H1 (cell line): ENCODE measurements around the gene TESMIN. TPM values are rescaled to one million over a fixed set of nuclear protein-coding genes. Genes with fewer than 3 reads are reported as not detected.

Experiments used
- CTCF ChIA-PET: fragments of 300-600 bp; sonication (Branson Sonifier 250); formaldehyde crosslinking; loops from one replicate; lab custom pipeline; 2021; ENCODE audit not compliant: partially characterized antibody; lab: Charles Lee
- POLR2A ChIA-PET: fragments of 300-600 bp; sonication (Branson Sonifier 250); formaldehyde crosslinking; loops from one replicate; lab custom pipeline; 2021; ENCODE audit warnings: inconsistent platforms; ENCODE audit not compliant: partially characterized antibody; lab: Charles Lee
- DNase-seq, 2 experiments: peaks; one replicate each; pipeline versions ENCODE4 v3.0.0 to v3.0.0-alpha.2; 2010 to 2022; ENCODE audit warnings: low spot score in 2 of 2, low read depth in 1 of 2, mixed read lengths in 1 of 2
- FAIRE-seq: peaks from 2 replicates; lab custom pipeline; 2011; peaks lifted over from hg19 to GRCh38; lab: Jason Lieb, UNC
- H2AFZ ChIP-seq: 2 replicates; pipeline ENCODE4 v1.8.1; 2012; ENCODE audit warnings: low read length, inconsistent platforms
- H2AK5ac ChIP-seq: 2 replicates; pipeline ENCODE4 v1.6.1; 2013; ENCODE audit warnings: low read depth, low read length
- H2BK120ac ChIP-seq: replicated peaks from 2 replicates; pipeline ENCODE3; 2013; ENCODE audit warnings: low read depth, low read length, inconsistent platforms
- H2BK12ac ChIP-seq: 2 replicates; pipeline ENCODE4 v1.6.1; 2013; ENCODE audit warnings: low read depth, low read length
- H2BK15ac ChIP-seq: 2 replicates; pipeline ENCODE4 v1.6.1; 2013; ENCODE audit warnings: low read length
- H2BK20ac ChIP-seq: 2 replicates; pipeline ENCODE4 v1.6.1; 2013; ENCODE audit warnings: low read length
- H2BK5ac ChIP-seq: 2 replicates; pipeline ENCODE4 v1.6.1; 2013; ENCODE audit warnings: low read depth, low read length
- H3K14ac ChIP-seq: 2 replicates; pipeline ENCODE4 v1.6.1; 2013; ENCODE audit warnings: inconsistent platforms; ENCODE audit not compliant: insufficient read length
- H3K18ac ChIP-seq: 2 replicates; pipeline ENCODE4 v1.6.1; 2013; ENCODE audit warnings: low read length; ENCODE audit errors: extremely low read depth
- H3K23ac ChIP-seq: 2 replicates; pipeline ENCODE4 v1.6.1; 2013; ENCODE audit warnings: inconsistent platforms; ENCODE audit not compliant: insufficient read length
- H3K23me2 ChIP-seq: 2 replicates; pipeline ENCODE4 v1.6.1; 2013; ENCODE audit warnings: low read depth, low read length
- H3K27ac ChIP-seq: 2 replicates; pipeline ENCODE4 v1.6.1; 2011; ENCODE audit warnings: low read depth, low read length, inconsistent platforms
- H3K27me3 ChIP-seq, 4 experiments: replicated peaks in 1 of 4; 1 replicate in 1 of 4; 2 replicates in 3 of 4; pipeline versions ENCODE4 v1.6.1 to v1.8.1; 2011 to 2013; ENCODE audit warnings: low read length in 3 of 4, mild to moderate bottlenecking in 3 of 4, inconsistent platforms in 2 of 4, mixed read lengths in 2 of 4, moderate library complexity in 1 of 4; ENCODE audit not compliant: control insufficient read depth in 3 of 4, insufficient read depth in 3 of 4; ENCODE audit errors: extremely low read depth in 1 of 4
- H3K36me3 ChIP-seq, 4 experiments: 2 replicates each; pipeline versions ENCODE4 v1.6.1 to v1.8.1; 2011 to 2013; ENCODE audit warnings: mild to moderate bottlenecking in 4 of 4, low read length in 3 of 4, moderate library complexity in 2 of 4, control low read depth in 1 of 4, inconsistent platforms in 1 of 4; ENCODE audit not compliant: insufficient read depth in 4 of 4, control insufficient read depth in 2 of 4
- H3K4ac ChIP-seq: replicated peaks from 2 replicates; pipeline ENCODE3; 2013; ENCODE audit warnings: low read length, low read depth, mixed read lengths, inconsistent platforms; ENCODE audit not compliant: insufficient read length
- H3K4me1 ChIP-seq, 4 experiments: replicated peaks in 1 of 4; 1 replicate in 1 of 4; 2 replicates in 3 of 4; pipeline versions ENCODE4 v1.6.1 to v1.8.1; 2011 to 2013; ENCODE audit warnings: low read length in 3 of 4, inconsistent platforms in 2 of 4, mixed read lengths in 1 of 4; ENCODE audit not compliant: insufficient read depth in 4 of 4, control insufficient read depth in 3 of 4
- H3K4me2 ChIP-seq, 2 experiments: 2 replicates each; pipeline versions ENCODE4 v1.6.1 to v1.8.1; 2011 to 2013; ENCODE audit warnings: low read depth in 2 of 2, low read length in 2 of 2, control low read depth in 1 of 2, inconsistent platforms in 1 of 2, mild to moderate bottlenecking in 1 of 2; ENCODE audit not compliant: insufficient read depth in 1 of 2
- H3K4me3 ChIP-seq, 4 experiments: fragments of 200-600, 300-600 bp in 1 of 4; sonication (generic), shearing (Covaris generic), sonication (Bioruptor Twin) in 1 of 4; 2 replicates each; pipeline versions ENCODE4 v1.5.1 to v1.8.1; 2011 to 2016; ENCODE audit warnings: low read length in 4 of 4, low read depth in 3 of 4, control low read depth in 2 of 4, inconsistent platforms in 2 of 4, mild to moderate bottlenecking in 2 of 4, mixed read lengths in 1 of 4, moderate library complexity in 1 of 4; ENCODE audit not compliant: insufficient read depth in 2 of 4; ENCODE audit errors: extremely low read depth in 1 of 4
- H3K56ac ChIP-seq: replicated peaks from 2 replicates; pipeline ENCODE3; 2013; ENCODE audit warnings: low read depth, mild to moderate bottlenecking, mixed read lengths, low read length, inconsistent platforms; ENCODE audit not compliant: insufficient read length
- H3K79me1 ChIP-seq: 2 replicates; pipeline ENCODE4 v1.6.1; 2013; ENCODE audit warnings: low read depth, low read length, control low read depth
- H3K79me2 ChIP-seq, 2 experiments: 2 replicates each; pipeline versions ENCODE4 v1.6.1 to v1.8.1; 2012 to 2013; ENCODE audit warnings: low read length in 2 of 2, mild to moderate bottlenecking in 2 of 2, inconsistent platforms in 1 of 2; ENCODE audit not compliant: insufficient read depth in 2 of 2, control insufficient read depth in 1 of 2
- H3K9ac ChIP-seq, 4 experiments: replicated peaks in 1 of 4; 1 replicate in 1 of 4; 2 replicates in 3 of 4; pipeline versions ENCODE4 v1.6.1 to v1.8.1; 2011 to 2013; ENCODE audit warnings: low read depth in 3 of 4, low read length in 3 of 4, control low read depth in 2 of 4, mild to moderate bottlenecking in 2 of 4, moderate library complexity in 2 of 4, inconsistent platforms in 1 of 4; ENCODE audit errors: extremely low read depth in 1 of 4
- H3K9me3 ChIP-seq, 2 experiments: 2 replicates each; pipeline versions ENCODE4 v1.6.1 to v1.8.1; 2012 to 2013; ENCODE audit warnings: mild to moderate bottlenecking in 2 of 2, moderate library complexity in 2 of 2, control low read depth in 1 of 2, inconsistent platforms in 1 of 2, low read depth in 1 of 2, low read length in 1 of 2, mixed read lengths in 1 of 2; ENCODE audit not compliant: insufficient read depth in 2 of 2
- H4K20me1 ChIP-seq, 2 experiments: replicated peaks in 1 of 2; 2 replicates each; pipeline versions ENCODE3 to v1.8.1; 2011 to 2013; ENCODE audit warnings: inconsistent platforms in 2 of 2, low read length in 2 of 2, mild to moderate bottlenecking in 1 of 2; ENCODE audit not compliant: insufficient read depth in 2 of 2, control insufficient read depth in 1 of 2
- H4K5ac ChIP-seq: 2 replicates; pipeline ENCODE4 v1.6.1; 2013; ENCODE audit warnings: low read length, low read depth, mixed read lengths, inconsistent platforms; ENCODE audit not compliant: insufficient read length
- H4K8ac ChIP-seq: 2 replicates; pipeline ENCODE4 v1.8.0; 2013; ENCODE audit warnings: mild to moderate bottlenecking, moderate library complexity, low read length, inconsistent platforms; ENCODE audit not compliant: insufficient read depth; ENCODE audit errors: extremely low read depth
- H4K91ac ChIP-seq: replicated peaks from 2 replicates; pipeline ENCODE3; 2013; ENCODE audit warnings: low read length, mixed read lengths, inconsistent platforms; ENCODE audit not compliant: insufficient read length
- ATF2 ChIP-seq: IDR thresholded peaks from 2 replicates; pipeline ENCODE4 v1.6.1; 2012; ENCODE audit warnings: low read length, inconsistent platforms
- CTCF ChIP-seq, 3 experiments: IDR thresholded peaks; 1 replicate in 2 of 3; 2 replicates in 1 of 3; pipeline versions ENCODE4 v1.5.1 to v1.6.1; 2011; ENCODE audit warnings: low read length in 3 of 3, mild to moderate bottlenecking in 3 of 3, inconsistent platforms in 2 of 3, low read depth in 1 of 3, moderate library complexity in 1 of 3; ENCODE audit not compliant: insufficient read depth in 1 of 3; ENCODE audit errors: control extremely low read depth in 1 of 3
- RAD21 ChIP-seq, 2 experiments: IDR thresholded peaks in 1 of 2; conservative IDR thresholded peaks in 1 of 2; 2 replicates each; pipeline ENCODE4 v1.6.1; 2011; ENCODE audit warnings: low read depth in 2 of 2, low read length in 2 of 2, improper control_type of control experiment in 1 of 2, inconsistent platforms in 1 of 2, mild to moderate bottlenecking in 1 of 2, moderate library complexity in 1 of 2
- YY1 ChIP-seq: IDR thresholded peaks from 2 replicates; pipeline ENCODE4 v1.6.1; 2011; ENCODE audit warnings: low read depth, mild to moderate bottlenecking, low read length
- WGBS, 2 experiments: shearing (Covaris generic) in 1 of 2; methylation state at CpG; one replicate each; pipeline versions ENCODE4 v1.1.6 to v1.1.7; 2013 to 2015; ENCODE audit warnings: low lambda C conversion rate in 2 of 2, mixed read lengths in 2 of 2, inconsistent platforms in 1 of 2, low coverage in 1 of 2, missing lambda C conversion rate in 1 of 2; ENCODE audit not compliant: insufficient replicate concordance in 2 of 2, insufficient coverage in 1 of 2, insufficient read length in 1 of 2; ENCODE audit errors: extremely low coverage in 1 of 2, missing lambda C conversion rate in 1 of 2; 5-methylcytosine and 5-hydroxymethylcytosine counted together
- polyA plus RNA-seq, 7 experiments: library from polyadenylated mRNA; depleted of rRNA in 3 of 7; stranded (reverse) in 5 of 7; unstranded in 2 of 7; fragments of >200 nt in 5 of 7; fragments of 200-250 nt in 2 of 7; gene quantifications; 1 replicate in 5 of 7; 2 replicates in 1 of 7; 4 replicates in 1 of 7; pipeline versions ENCODE4 v1.2.1 to v1.2.3, GENCODE V29; 2011 to 2013; ENCODE audit warnings: missing spikeins in 2 of 7, mixed read lengths in 2 of 7
- total RNA-seq: library from RNA; stranded (reverse); fragmentation: NEBNext Ultra II Directional; extraction: Animal tissue kit (Norgen Biotek cat#: 25700); gene quantifications from 2 replicates; pipeline ENCODE4 v1.2.1, GENCODE V29; 2021

The TESMIN gene
- total and polyA plus RNA-seq, 2 of the 8 experiments (the other 6 are each of a cell fraction or from before 2014, with no cell fraction given): 22.6 to 61.1 TPM

GRCh38 chr11:68704887-68705286, 46.4 kb downstream of the TESMIN start:
- Histone ChIP-seq H3K18ac (peak overlapping the region; percentile 42; the same call in 1 of the 2 replicates), H2AK5ac (no peak overlapping the region), H3K79me2 (no peaks in the 10 kb centered on the region), H3K56ac (no peak overlapping the region), H3K27ac (no peak overlapping the region), H4K8ac (peak overlapping the region; percentile 36; the same call in 1 of the 2 replicates), H3K14ac (no peak overlapping the region), H3K23ac (no peak overlapping the region), H3K9ac (no peak overlapping the region), H4K5ac (no peak overlapping the region), H4K20me1 (no peaks in the 10 kb centered on the region), H2BK120ac (no peak overlapping the region), H2BK5ac (peak overlapping the region; percentile 73; the same call in 1 of the 2 replicates), H2BK15ac (no peak overlapping the region), H3K79me1 (no peaks in the 10 kb centered on the region), H2BK20ac (no peak overlapping the region), H3K4ac (no peak overlapping the region)
- peak in 1 of 2 experiments; percentile 34 for DNase-seq
- CTCF ChIA-PET: interaction anchor here (0.9 to 2.6 kb wide), 3 partner anchors 8 to 35 kb away, joined by 3 to 13 read pairs (median 4); no protein-coding TSS in a partner anchor
- TF ChIP-seq ATF2 (no peak), CTCF (IDR thresholded peaks at IDR 0.05; ENCODE audit: control extremely low read depth in 1 of 3, insufficient read depth in 1 of 3, low read depth in 1 of 3, low read length in 3 of 3) (peak; percentile 13 to 32 (median 18); a peak in 3 of 4 replicates), YY1 (no peak), RAD21 (IDR thresholded peaks at IDR 0.05 in 1 of 2, conservative IDR thresholded peaks at IDR 0.05 in 1 of 2; ENCODE audit: low read depth in 2 of 2, low read length in 2 of 2) (peak in 1 of 2 experiments; percentile 9; a peak in 1 of 4 replicates)
- TF ChIP-seq, all 59 proteins: peak for 2
- H3K4me2 ChIP-seq: peak overlapping the region; percentile 46 to 49
- H3K4me1 ChIP-seq: peaks cover 6 to 14% (median 9%) of the 10 kb centered on the region in 4 experiments
- WGBS, 2 experiments: 30% methylated on average over 16 of the region's 16 CpGs; no CpG with 5 or more reads in 1 of the 2 experiments
- no peaks in the 10 kb centered on the region; a peak in 1 of 7 replicates for H3K27me3 ChIP-seq
- no peak overlapping the region for H2AFZ ChIP-seq
- no peaks in the 10 kb centered on the region for H3K9me3 ChIP-seq
- H3K23me2 ChIP-seq: no peaks in the 10 kb centered on the region
- H4K91ac ChIP-seq: no peak overlapping the region
- no peak for FAIRE-seq
- POLR2A ChIA-PET: interaction anchor here (1.0 to 2.3 kb wide), 2 partner anchors 8 to 44 kb away, joined by 3 to 6 read pairs; no protein-coding TSS in a partner anchor
- peak overlapping the region in 1 of 4 experiments; percentile 41; a peak in 4 of 8 replicates for H3K4me3 ChIP-seq
- H3K36me3 ChIP-seq: no peaks in the 10 kb centered on the region
- H2BK12ac ChIP-seq: 0 out of 2 replicates have a peak overlapping the region, but pooled peaks have one; percentile 22
